OCI-LY7 (cell line): ENCODE measurements around the gene FLT3. TPM values are rescaled to one million over a fixed set of nuclear protein-coding genes. Genes with fewer than 3 reads are reported as not detected.

Source experiments
- BruUV-seq: library from RNA; stranded (reverse); fragments of 400-500 nt; replicated peaks from 2 replicates; lab custom pipeline; 2021; lab: Mats Ljungman, UMichigan
- CTCF ChIA-PET: fragments of 300-600 bp; sonication (Branson Sonifier 250); formaldehyde crosslinking; loops from one replicate; lab custom pipeline; 2022; ENCODE audit warnings: antibody characterized with exemption; ENCODE audit not compliant: unreplicated experiment; lab: Charles Lee
- POLR2A ChIA-PET: fragments of 300-600 bp; sonication (Branson Sonifier 250); formaldehyde crosslinking; loops from one replicate; lab custom pipeline; 2022; ENCODE audit warnings: antibody characterized with exemption; lab: Charles Lee
- DNase-seq: peaks from one replicate; pipeline ENCODE4 v3.0.0-alpha.2; 2015; ENCODE audit warnings: low spot score
- H2AFZ ChIP-seq: fragments of 200-600 bp; sonication (generic), shearing (Covaris generic); 2 replicates; pipeline ENCODE4 v1.6.1; 2014; ENCODE audit warnings: mild to moderate bottlenecking, antibody characterized with exemption, low read length, moderate library complexity
- H3K27ac ChIP-seq: fragments of 200-600 bp; sonication (generic); 2 replicates; pipeline ENCODE4 v1.5.1; 2014; ENCODE audit warnings: mixed run types, low read depth, mild to moderate bottlenecking, moderate library complexity, low read length, inconsistent platforms; ENCODE audit not compliant: poor library complexity, severe bottlenecking
- H3K36me3 ChIP-seq: fragments of 200-600 bp; sonication (generic); 2 replicates; pipeline ENCODE4 v1.6.1; 2014; ENCODE audit warnings: mild to moderate bottlenecking, antibody characterized with exemption, low read length, moderate library complexity, mixed read lengths; ENCODE audit not compliant: insufficient read depth
- H3K4me1 ChIP-seq: fragments of 200-600 bp; sonication (generic); 2 replicates; pipeline ENCODE4 v1.5.1; 2014; ENCODE audit warnings: mild to moderate bottlenecking, low read length; ENCODE audit not compliant: insufficient read depth, poor library complexity, severe bottlenecking
- H3K4me2 ChIP-seq: fragments of 200-600 bp; sonication (generic); 2 replicates; pipeline ENCODE4 v1.6.1; 2014; ENCODE audit warnings: mild to moderate bottlenecking, low read length
- H3K4me3 ChIP-seq: fragments of 200-600 bp; sonication (generic); 2 replicates; pipeline ENCODE4 v1.5.1; 2014; ENCODE audit warnings: mild to moderate bottlenecking, low read depth, low read length; ENCODE audit not compliant: poor library complexity, severe bottlenecking
- H3K79me2 ChIP-seq: fragments of 200-600 bp; sonication (generic); 2 replicates; pipeline ENCODE4 v1.6.1; 2016; ENCODE audit warnings: low read depth, mild to moderate bottlenecking, low read length, moderate library complexity, mixed read lengths; ENCODE audit not compliant: insufficient read depth
- H3K9me2 ChIP-seq: fragments of 200-600 bp; sonication (generic); 2 replicates; pipeline ENCODE4 v1.6.1; 2016; ENCODE audit warnings: mild to moderate bottlenecking, low read length, mixed read lengths; ENCODE audit not compliant: insufficient read depth
- H3K9me3 ChIP-seq: fragments of 200-600 bp; sonication (generic); 2 replicates; pipeline ENCODE4 v1.6.1; 2014; ENCODE audit warnings: mild to moderate bottlenecking, mixed run types, low read length, mixed read lengths
- H4K20me1 ChIP-seq: fragments of 200-600 bp; sonication (generic); 2 replicates; pipeline ENCODE4 v1.6.1; 2014; ENCODE audit warnings: mild to moderate bottlenecking, antibody characterized with exemption, low read length, moderate library complexity, mixed read lengths; ENCODE audit not compliant: insufficient read depth
- CTCF ChIP-seq: fragments of 200-600 bp; sonication (generic); conservative IDR thresholded peaks from 2 replicates; pipeline ENCODE4 v1.5.1; 2014; ENCODE audit warnings: mild to moderate bottlenecking, antibody characterized with exemption, low read length, moderate library complexity, mixed read lengths
- EZH2phosphoT487 ChIP-seq: fragments of 200-600 bp; sonication (generic); IDR thresholded peaks from 2 replicates; pipeline ENCODE4 v1.6.1; 2018; ENCODE audit warnings: low read depth, borderline replicate concordance, mild to moderate bottlenecking, mixed run types, antibody characterized with exemption, low read length, moderate library complexity, mixed read lengths
- intact Hi-C: fragments of 100-400 bp; cut with micrococcal nuclease; formaldehyde crosslinking; loops from one replicate; pipeline ENCODE4 v1.10.0; 2022; ENCODE audit not compliant: unreplicated experiment
- total RNA-seq, 2 experiments: library from RNA; depleted of rRNA in 1 of 2; stranded (reverse); fragments of >200 nt in 1 of 2; shearing (Covaris generic) in 1 of 2; gene quantifications; 2 replicates each; pipeline ENCODE4 v1.2.3, GENCODE V29; 2014 to 2022

FLT3 gene
- total RNA-seq, 2 experiments from 2014 or later: not detected

- Histone ChIP-seq H3K4me3 (no peak overlapping the region), H3K4me1 (no peaks in the 10 kb centered on the region), H3K9me3 (no peaks in the 10 kb centered on the region), H4K20me1 (no peaks in the 10 kb centered on the region), H2AFZ (no peak overlapping the region), H3K36me3 (no peaks in the 10 kb centered on the region), H3K79me2 (no peaks in the 10 kb centered on the region), H3K4me2 (no peak overlapping the region), H3K27ac (no peak overlapping the region), H3K9me2 (no peaks in the 10 kb centered on the region)
- DNase-seq: no peak
- ChIA-PET POLR2A (no interaction called here), CTCF (no interaction called here)
- BruUV-seq: no TSS peak
- TF ChIP-seq EZH2phosphoT487 (no peak), CTCF (no peak)
- intact Hi-C loops: no loop called here
Measured at GRCh38 chr13:27967736-27968315, 132.6 kb downstream of the FLT3 start.

- CTCF ChIA-PET: no interaction called here
- H3K4me1 ChIP-seq: no peaks in the 10 kb centered on the region
- H3K36me3 ChIP-seq: no peaks in the 10 kb centered on the region
- H2AFZ ChIP-seq: no peak overlapping the region
- TF ChIP-seq EZH2phosphoT487 (no peak), CTCF (no peak)
- no peak overlapping the region for H3K4me3 ChIP-seq
- H3K79me2 ChIP-seq: no peaks in the 10 kb centered on the region
- H3K9me2 ChIP-seq: no peaks in the 10 kb centered on the region
- no peak for DNase-seq
- no peaks in the 10 kb centered on the region for H3K9me3 ChIP-seq
- no peaks in the 10 kb centered on the region for H4K20me1 ChIP-seq
- intact Hi-C loops: no loop called here
- no peak overlapping the region for H3K4me2 ChIP-seq
- H3K27ac ChIP-seq: no peak overlapping the region
- no TSS peak for BruUV-seq
- POLR2A ChIA-PET: no interaction called here
Measured at GRCh38 chr13:27967203-27967735, 133.1 kb downstream of the FLT3 start.

GRCh38 chr13:27966641-27967202 is 133.7 kb downstream of the FLT3 start:
- ChIA-PET POLR2A (no interaction called here), CTCF (no interaction called here)
- intact Hi-C loops: no loop called here
- no peak overlapping the region for H2AFZ ChIP-seq
- H3K79me2 ChIP-seq: no peaks in the 10 kb centered on the region
- H3K27ac ChIP-seq: no peak overlapping the region
- H3K9me3 ChIP-seq: no peaks in the 10 kb centered on the region
- TF ChIP-seq CTCF: no peak
- no peak for TF ChIP-seq EZH2phosphoT487
- H4K20me1 ChIP-seq: no peaks in the 10 kb centered on the region
- no peaks in the 10 kb centered on the region for H3K36me3 ChIP-seq
- H3K4me2 ChIP-seq: no peak overlapping the region
- no peak for DNase-seq
- H3K4me1 ChIP-seq: no peaks in the 10 kb centered on the region
- no TSS peak for BruUV-seq
- H3K4me3 ChIP-seq: no peak overlapping the region
- no peaks in the 10 kb centered on the region for H3K9me2 ChIP-seq
